Naive thymus-derived CD4-positive, alpha-beta T cell (primary cell): ENCODE results near the gene PEX11G. TPM values are rescaled to one million over a fixed set of nuclear protein-coding genes. Genes with fewer than 3 reads are reported as not detected.
A peak's percentile ranks its signal among the peaks of the same experiment; 100 is the strongest.

Experiments used
- ATAC-seq: fragments of 150-1000 bp; cut with Tn5 transposase; 2 replicates; pipeline ENCODE4 v1.10.0; 2021; ENCODE audit warnings: mild to moderate bottlenecking, moderate library complexity
- CTCF ChIA-PET: fragments of 350-600 bp; sonication (Branson Sonifier 250); formaldehyde crosslinking; loops from one replicate; lab custom pipeline; 2021; ENCODE audit warnings: antibody characterized with exemption; lab: Charles Lee
- POLR2A ChIA-PET: fragments of 350-600 bp; sonication (Branson Sonifier 250); formaldehyde crosslinking; loops from one replicate; lab custom pipeline; 2021; ENCODE audit warnings: antibody characterized with exemption, inconsistent platforms; lab: Charles Lee
- DNase-seq, 9 donors: peaks; one replicate each; pipeline versions ENCODE4 v3.0.0 to v3.0.0-alpha.2; 2020 to 2022; ENCODE audit warnings: mixed read lengths in 1 of 9
- H3K27ac ChIP-seq: one replicate; pipeline ENCODE4 v1.7.0; 2013; ENCODE audit warnings: mild to moderate bottlenecking, low read depth, low read length, moderate library complexity
- H3K27me3 ChIP-seq, 2 donors: one replicate each; pipeline ENCODE4 v1.7.0; 2013; ENCODE audit warnings: low read length in 2 of 2, mild to moderate bottlenecking in 2 of 2, moderate library complexity in 2 of 2; ENCODE audit not compliant: control insufficient read depth in 2 of 2, insufficient read depth in 2 of 2
- H3K36me3 ChIP-seq, 3 experiments: 1 replicate in 2 of 3; 2 replicates in 1 of 3; pipeline ENCODE4 v1.7.0; 2013; ENCODE audit warnings: low read length in 3 of 3, mild to moderate bottlenecking in 3 of 3, moderate library complexity in 1 of 3; ENCODE audit not compliant: insufficient read depth in 3 of 3, control insufficient read depth in 2 of 3
- H3K4me1 ChIP-seq, 2 donors: one replicate each; pipeline ENCODE4 v1.7.0; 2013; ENCODE audit warnings: low read length in 2 of 2, mild to moderate bottlenecking in 2 of 2, moderate library complexity in 1 of 2; ENCODE audit not compliant: control insufficient read depth in 2 of 2, insufficient read depth in 2 of 2
- H3K4me3 ChIP-seq: 2 replicates; pipeline ENCODE4 v1.7.0; 2013; ENCODE audit warnings: mild to moderate bottlenecking, low read length
- H3K9me3 ChIP-seq, 3 experiments: 1 replicate in 2 of 3; 2 replicates in 1 of 3; pipeline ENCODE4 v1.7.0; 2013; ENCODE audit warnings: low read length in 3 of 3; ENCODE audit not compliant: control insufficient read depth in 2 of 3
- H3K27ac Mint-ChIP-seq, 9 donors: one replicate each; pipeline ENCODE4 v1.8.0; 2020 to 2022; ENCODE audit warnings: mixed read lengths in 9 of 9, mild to moderate bottlenecking in 8 of 9, moderate library complexity in 5 of 9, inconsistent platforms in 2 of 9
- H3K27me3 Mint-ChIP-seq, 5 donors: one replicate each; pipeline ENCODE4 v1.8.0; 2021 to 2022; ENCODE audit warnings: mixed read lengths in 5 of 5, mild to moderate bottlenecking in 1 of 5
- H3K36me3 Mint-ChIP-seq, 5 donors: one replicate each; pipeline ENCODE4 v1.8.0; 2020 to 2022; ENCODE audit warnings: mixed read lengths in 5 of 5, mild to moderate bottlenecking in 3 of 5, inconsistent platforms in 1 of 5
- H3K4me1 Mint-ChIP-seq, 7 donors: one replicate each; pipeline ENCODE4 v1.8.0; 2020 to 2022; ENCODE audit warnings: mixed read lengths in 7 of 7, mild to moderate bottlenecking in 3 of 7, inconsistent platforms in 1 of 7
- H3K4me3 Mint-ChIP-seq, 10 donors: one replicate each; pipeline ENCODE4 v1.8.0; 2020 to 2022; ENCODE audit warnings: mild to moderate bottlenecking in 10 of 10, mixed read lengths in 10 of 10, moderate library complexity in 6 of 10, inconsistent platforms in 2 of 10
- H3K9me3 Mint-ChIP-seq, 11 donors: one replicate each; pipeline ENCODE4 v1.8.0; 2020 to 2022; ENCODE audit warnings: mixed read lengths in 11 of 11, mild to moderate bottlenecking in 4 of 11, inconsistent platforms in 1 of 11, moderate library complexity in 1 of 11
- intact Hi-C, 2 donors: fragments of 100-400 bp; cut with micrococcal nuclease; formaldehyde crosslinking; loops; one replicate each; pipeline ENCODE4 v1.15.1; 2023
- polyA plus RNA-seq, 2 donors: library from polyadenylated mRNA; unstranded; fragments of 300-500 nt; fragmentation: Illumina TruSeq; gene quantifications; one replicate each; pipeline ENCODE4 v1.2.3, GENCODE V29; 2021
- total RNA-seq, 6 experiments: library from RNA in 5 of 6; stranded (reverse) in 5 of 6; gene quantifications; 1 replicate in 5 of 6; 2 replicates in 1 of 6; pipeline ENCODE4 v1.2.3 and lab custom pipeline; 2021 to 2026

PEX11G gene
- total and polyA plus RNA-seq, 7 experiments from 2014 or later: 0.59 to 1.6 (median 0.77) TPM

GRCh38 chr19:7533925-7534480, 45.2 kb upstream of the PEX11G start:
- POLR2A ChIA-PET: interaction anchor here (0.8 to 6.9 kb wide), 2 partner anchors 11 to 96 kb away, joined by 4 to 78 read pairs; partner anchors contain the start of genes MCOLN1 and PET100
- peak overlapping the region; percentile 99 for H3K4me3 ChIP-seq
- peak overlapping the region; percentile 81 for H3K27ac ChIP-seq
- peaks cover 0 to 19% (median 0%) of the 10 kb centered on the region in 3 experiments for H3K36me3 ChIP-seq
- intact Hi-C loops: loop anchor here (1.0 to 10.0 kb wide), 13 partner anchors 12 to 1849 kb away; partner anchors contain the start of genes MCOLN1 (in 2 of the 2), ARHGEF18 (in 1 of the 2), CD320 (in 1 of the 2) and HSD11B1L (in 1 of the 2)
- Mint-ChIP-seq H3K36me3 (peaks cover 0 to 11% (median 0%) of the 10 kb centered on the region in 5 donors), H3K9me3 (no peaks in the 10 kb centered on the region), H3K27ac (peak overlapping the region; percentile 76 to 93 (median 88)), H3K27me3 (no peaks in the 10 kb centered on the region), H3K4me3 (peak overlapping the region; percentile 93 to 97 (median 94)), H3K4me1 (peaks cover 6 to 24% (median 22%) of the 10 kb centered on the region in 7 donors)
- CTCF ChIA-PET: interaction anchor here (1.4 kb wide), 1 partner anchor 12 kb away, joined by 6 read pairs; no protein-coding TSS in a partner anchor
- peaks cover 10 to 17% of the 10 kb centered on the region in 2 donors for H3K4me1 ChIP-seq
- H3K9me3 ChIP-seq: no peaks in the 10 kb centered on the region
- no peaks in the 10 kb centered on the region for H3K27me3 ChIP-seq
- peak; percentile 55 to 83 (median 78) for DNase-seq
- ATAC-seq: peak; percentile 69

- POLR2A ChIA-PET: interaction anchor here (0.9 to 6.9 kb wide), 2 partner anchors 8 to 11 kb away, joined by 3 to 78 read pairs; partner anchors contain the start of gene MCOLN1
Observed at GRCh38 chr19:7533281-7533885, 44.5 kb upstream of the PEX11G start.

DNA sequence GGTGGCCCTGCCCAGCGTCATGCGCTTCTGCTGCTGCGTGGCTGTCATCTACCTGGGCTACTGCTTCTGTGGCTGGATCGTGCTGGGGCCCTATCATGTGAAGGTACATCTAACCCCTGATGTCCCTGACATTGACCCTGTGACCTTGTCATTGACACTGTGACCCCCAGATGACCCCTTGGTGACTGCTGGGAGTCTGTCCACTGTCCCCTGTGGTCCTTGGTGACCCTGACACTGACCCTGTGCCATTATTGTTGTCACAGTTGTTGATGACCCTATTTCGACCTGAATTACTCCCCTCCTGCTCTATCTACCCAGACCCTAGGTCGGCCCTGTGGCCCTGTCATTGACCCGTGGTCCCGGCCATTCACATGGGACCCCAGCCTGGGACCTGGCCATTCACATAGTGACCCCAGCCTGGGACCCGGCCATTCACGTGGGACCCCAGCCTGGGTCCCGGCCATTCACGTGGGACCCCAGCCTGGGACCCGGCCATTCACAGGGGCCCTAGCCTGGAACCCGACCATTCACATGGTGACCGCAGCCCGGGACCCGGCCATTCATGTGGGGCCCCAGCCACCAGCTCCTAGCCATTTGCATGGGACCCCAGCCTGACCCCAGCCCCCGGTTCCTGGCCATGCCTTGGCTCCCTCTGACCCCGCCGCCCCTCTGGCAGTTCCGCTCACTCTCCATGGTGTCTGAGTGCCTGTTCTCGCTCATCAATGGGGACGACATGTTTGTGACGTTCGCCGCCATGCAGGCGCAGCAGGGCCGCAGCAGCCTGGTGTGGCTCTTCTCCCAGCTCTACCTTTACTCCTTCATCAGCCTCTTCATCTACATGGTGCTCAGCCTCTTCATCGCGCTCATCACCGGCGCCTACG, 41.0 kb upstream of the PEX11G start:
- ChIA-PET CTCF (no interaction called here), POLR2A (interaction anchor here (6.9 kb wide), 1 partner anchor 7 kb away, joined by 78 read pairs; the partner anchor contains the start of gene MCOLN1)
- intact Hi-C loops: loop anchor here in 1 of 2 donors (10.0 kb wide), 2 partner anchors 775 to 1845 kb away; partner anchors contain the start of genes CD320, HSD11B1L and MICOS13

More at GRCh38 chr19:7533281-7533885, 44.5 kb upstream of the PEX11G start:
- H3K36me3 ChIP-seq: peaks cover 0 to 16% (median 0%) of the 10 kb centered on the region in 3 experiments
- Mint-ChIP-seq H3K27me3 (no peaks in the 10 kb centered on the region), H3K27ac (peak overlapping the region in 8 of 9 donors; percentile 57 to 93 (median 86)), H3K9me3 (no peaks in the 10 kb centered on the region), H3K4me1 (peaks cover 6 to 26% (median 24%) of the 10 kb centered on the region in 7 donors), H3K4me3 (peak overlapping the region; percentile 93 to 97 (median 94)), H3K36me3 (peaks cover 0 to 7% (median 0%) of the 10 kb centered on the region in 5 donors)
- no peaks in the 10 kb centered on the region for H3K27me3 ChIP-seq
- CTCF ChIA-PET: no interaction called here
- no peaks in the 10 kb centered on the region for H3K9me3 ChIP-seq
- DNase-seq (no peak), ATAC-seq (no peak)
- peak overlapping the region; percentile 60 for H3K27ac ChIP-seq
- intact Hi-C loops: loop anchor here in 1 of 2 donors (10.0 kb wide), 2 partner anchors 771 to 1849 kb away; partner anchors contain the start of genes CD320, HSD11B1L and MICOS13
- peaks cover 10 to 17% of the 10 kb centered on the region in 2 donors for H3K4me1 ChIP-seq
- peak overlapping the region; percentile 99 for H3K4me3 ChIP-seq

GRCh38 chr19:7529246-7529600, 40.4 kb upstream of the PEX11G start:
- Histone ChIP-seq H3K27ac (no peak overlapping the region), H3K4me1 (peaks cover 5% of the 10 kb centered on the region in 2 donors), H3K4me3 (no peak overlapping the region), H3K36me3 (peaks cover 0 to 23% (median 0%) of the 10 kb centered on the region in 3 experiments), H3K27me3 (no peaks in the 10 kb centered on the region), H3K9me3 (no peaks in the 10 kb centered on the region)
- intact Hi-C loops: no loop called here
- Mint-ChIP-seq H3K27me3 (no peaks in the 10 kb centered on the region), H3K36me3 (peaks cover 0 to 4% (median 0%) of the 10 kb centered on the region in 5 donors), H3K4me1 (peaks cover 0 to 12% (median 6%) of the 10 kb centered on the region in 7 donors), H3K9me3 (no peaks in the 10 kb centered on the region), H3K27ac (no peak overlapping the region), H3K4me3 (no peak overlapping the region)
- CTCF ChIA-PET: no interaction called here
- no peak for DNase-seq
- ATAC-seq: no peak
- POLR2A ChIA-PET: no interaction called here

More for the DNA sequence above, 41.0 kb upstream of the PEX11G start:
- Mint-ChIP-seq H3K36me3 (peaks cover 0 to 4% (median 0%) of the 10 kb centered on the region in 5 donors), H3K27me3 (no peaks in the 10 kb centered on the region), H3K27ac (no peak overlapping the region), H3K4me1 (peaks cover 0 to 16% (median 8%) of the 10 kb centered on the region in 7 donors), H3K4me3 (no peak overlapping the region), H3K9me3 (no peaks in the 10 kb centered on the region)
- H3K27me3 ChIP-seq: no peaks in the 10 kb centered on the region
- H3K36me3 ChIP-seq: peaks cover 0 to 19% (median 0%) of the 10 kb centered on the region in 3 experiments
- H3K4me1 ChIP-seq: peaks cover 5% of the 10 kb centered on the region in 2 donors
- H3K9me3 ChIP-seq: no peaks in the 10 kb centered on the region
- H3K4me3 ChIP-seq: no peak overlapping the region
- no peak for ATAC-seq
- no peak overlapping the region for H3K27ac ChIP-seq
- no peak for DNase-seq

GRCh38 chr19:7528522-7529245, 39.8 kb upstream of the PEX11G start:
- H3K36me3 ChIP-seq: peaks cover 0 to 23% (median 0%) of the 10 kb centered on the region in 3 experiments
- H3K27ac Mint-ChIP-seq: no peak overlapping the region
- no peaks in the 10 kb centered on the region for H3K27me3 ChIP-seq
- no peaks in the 10 kb centered on the region for H3K9me3 Mint-ChIP-seq
- no peak overlapping the region for H3K4me3 Mint-ChIP-seq
- intact Hi-C loops: no loop called here
- H3K27ac ChIP-seq: no peak overlapping the region
- ATAC-seq: no peak
- peaks cover 0 to 8% (median 5%) of the 10 kb centered on the region in 7 donors for H3K4me1 Mint-ChIP-seq
- H3K36me3 Mint-ChIP-seq: peaks cover 0 to 4% (median 0%) of the 10 kb centered on the region in 5 donors
- H3K4me3 ChIP-seq: no peak overlapping the region
- peaks cover 4% of the 10 kb centered on the region in 2 donors for H3K4me1 ChIP-seq
- CTCF ChIA-PET: no interaction called here
- no peaks in the 10 kb centered on the region for H3K9me3 ChIP-seq
- H3K27me3 Mint-ChIP-seq: no peaks in the 10 kb centered on the region
- DNase-seq: no peak
- POLR2A ChIA-PET: no interaction called here
